GM12878 (cell line): ENCODE measurements around the gene DPYSL3. TPM values are rescaled to one million over a fixed set of nuclear protein-coding genes. Genes with fewer than 3 reads are reported as not detected.

Source experiments
- ATAC-seq: fragments of 200-7000 bp; cut with Tn5 transposase; 3 replicates; pipeline ENCODE4 v1.9.1; 2020; ENCODE audit warnings: mild to moderate bottlenecking, moderate library complexity
- BruUV-seq: library from RNA; stranded (reverse); fragments of 400-500 nt; replicated peaks from 2 replicates; lab custom pipeline; 2021; lab: Mats Ljungman, UMichigan
- CTCF ChIA-PET: fragments of 300-600 bp; sonication (Branson Sonifier 250); formaldehyde crosslinking; extraction: SDS; loops from one replicate; lab custom pipeline; 2021; ENCODE audit warnings: inconsistent platforms; lab: Yijun Ruan, JAX
- POLR2A ChIA-PET: fragments of 350-600 bp; formaldehyde crosslinking; extraction: SDS; loops from one replicate; lab custom pipeline; 2021; ENCODE audit warnings: inconsistent platforms; lab: Charles Lee
- RAD21 ChIA-PET: fragments of 300-600 bp; sonication (Branson Sonifier 250); formaldehyde crosslinking; loops from one replicate; lab custom pipeline; 2023; ENCODE audit warnings: antibody characterized with exemption; ENCODE audit not compliant: unreplicated experiment; lab: Charles Lee
- SMC1A ChIA-PET: fragments of 300-600 bp; sonication (Branson Sonifier 250); formaldehyde crosslinking; loops from one replicate; lab custom pipeline; 2023; ENCODE audit not compliant: unreplicated experiment, uncharacterized antibody; lab: Charles Lee
- DNase-seq: peaks from one replicate; pipeline ENCODE4 v3.0.0-alpha.2; 2011; ENCODE audit warnings: low read depth, low spot score
- FAIRE-seq: peaks from 3 replicates; lab custom pipeline; 2011; peaks lifted over from hg19 to GRCh38; lab: Jason Lieb, UNC
- H2AFZ ChIP-seq: 2 replicates; pipeline ENCODE4 v1.6.0; 2011; ENCODE audit warnings: low read depth, low read length, control low read depth; ENCODE audit not compliant: control insufficient read depth
- H3K27ac ChIP-seq: 2 replicates; pipeline ENCODE4 v1.5.1; 2011; ENCODE audit warnings: control low read depth; ENCODE audit not compliant: control insufficient read depth, insufficient read depth
- H3K27me3 ChIP-seq, 2 experiments: replicated peaks in 1 of 2; 2 replicates each; pipeline versions ENCODE4 v1.6.0 to v1.6.1; 2011; ENCODE audit warnings: low read length in 1 of 2; ENCODE audit not compliant: control insufficient read depth in 2 of 2, insufficient read depth in 2 of 2
- H3K36me3 ChIP-seq, 2 experiments: 2 replicates each; pipeline ENCODE4 v1.5.1; 2011; ENCODE audit warnings: low read length in 1 of 2; ENCODE audit not compliant: control insufficient read depth in 2 of 2, insufficient read depth in 2 of 2
- H3K4me1 ChIP-seq: 2 replicates; pipeline ENCODE4 v1.6.1; 2011; ENCODE audit warnings: mild to moderate bottlenecking, low read length, moderate library complexity, mixed read lengths; ENCODE audit not compliant: control insufficient read depth, insufficient read depth
- H3K4me2 ChIP-seq: 2 replicates; pipeline ENCODE4 v1.6.0; 2011; ENCODE audit warnings: control low read depth; ENCODE audit not compliant: control insufficient read depth, insufficient read depth
- H3K4me3 ChIP-seq: fragments of 200-600 bp; sonication (generic); 2 replicates; pipeline ENCODE4 v1.5.1; 2016
- H3K79me2 ChIP-seq: 2 replicates; pipeline ENCODE4 v1.6.0; 2011; ENCODE audit warnings: low read length; ENCODE audit not compliant: control insufficient read depth, insufficient read depth
- H3K9ac ChIP-seq: 2 replicates; pipeline ENCODE4 v1.8.0; 2011; ENCODE audit warnings: low read length, control low read depth, mixed read lengths; ENCODE audit not compliant: control insufficient read depth, insufficient read depth
- H3K9me3 ChIP-seq: replicated peaks from 3 replicates; pipeline ENCODE4 v1.5.1; 2011; ENCODE audit warnings: mild to moderate bottlenecking, low read length; ENCODE audit not compliant: control insufficient read depth, insufficient read depth
- H4K20me1 ChIP-seq: 2 replicates; pipeline ENCODE4 v1.6.0; 2011; ENCODE audit not compliant: control insufficient read depth, insufficient read depth
- GATAD2B ChIP-seq: fragments of 450-650 bp; conservative IDR thresholded peaks from 2 replicates; pipeline ENCODE4 v1.6.1; 2017; ENCODE audit warnings: low read depth, mild to moderate bottlenecking, moderate library complexity
- IRF4 ChIP-seq: IDR thresholded peaks from 2 replicates; pipeline ENCODE4 v1.6.1; 2011; ENCODE audit warnings: low read depth, low read length
- MYC ChIP-seq: IDR thresholded peaks from 2 replicates; pipeline ENCODE4 v1.6.1; 2011; ENCODE audit warnings: mild to moderate bottlenecking, low read length, moderate library complexity, inconsistent platforms; ENCODE audit not compliant: insufficient read depth, insufficient replicate concordance, insufficient read length, severe bottlenecking
- POLR2A ChIP-seq: IDR thresholded peaks from 2 replicates; pipeline ENCODE4 v1.6.1; 2011; ENCODE audit warnings: low read depth, mild to moderate bottlenecking, low read length
- POLR2AphosphoS2 ChIP-seq: IDR thresholded peaks from 2 replicates; pipeline ENCODE4 v1.6.1; 2011; ENCODE audit warnings: low read depth, mild to moderate bottlenecking, low read length, improper control_type of control experiment, moderate library complexity
- POU2F2 ChIP-seq: IDR thresholded peaks from 3 replicates; pipeline ENCODE4 v1.6.1; 2011; ENCODE audit warnings: low read depth, mild to moderate bottlenecking, low read length, borderline replicate concordance
- SKIL ChIP-seq: fragments of 450-650 bp; IDR thresholded peaks from 2 replicates; pipeline ENCODE4 v1.6.1; 2017; ENCODE audit warnings: mild to moderate bottlenecking, low read depth, inconsistent platforms; ENCODE audit not compliant: poor library complexity, severe bottlenecking
- SP1 ChIP-seq: IDR thresholded peaks from one replicate; pipeline ENCODE4 v1.6.1; 2011; ENCODE audit warnings: low read depth, low read length
- SUZ12 ChIP-seq: fragments of 200-600 bp; sonication (generic); IDR thresholded peaks from one replicate; pipeline ENCODE4 v1.6.1; 2018; ENCODE audit warnings: antibody characterized with exemption, mild to moderate bottlenecking; ENCODE audit not compliant: unreplicated experiment
- ZNF207 ChIP-seq: fragments of 450-650 bp; IDR thresholded peaks from 2 replicates; pipeline ENCODE4 v1.6.1; 2014; ENCODE audit warnings: antibody characterized with exemption, mild to moderate bottlenecking, borderline replicate concordance
- WGBS: methylation state at CpG from one replicate; pipeline ENCODE4 v1.1.6; 2016; ENCODE audit warnings: low lambda C conversion rate; ENCODE audit not compliant: insufficient replicate concordance, insufficient coverage; ENCODE audit errors: missing lambda C conversion rate; 5-methylcytosine and 5-hydroxymethylcytosine counted together
- in situ Hi-C: fragments of 300-500 bp; cut with MboI; formaldehyde crosslinking; loops from 9 replicates; pipeline ENCODE4 v1.14.3; 2018; ENCODE audit warnings: mixed read lengths
- intact Hi-C: fragments of 100-400 bp; cut with micrococcal nuclease; formaldehyde crosslinking; loops from one replicate; pipeline ENCODE4 v1.14.2; 2022; ENCODE audit not compliant: unreplicated experiment
- polyA plus RNA-seq, 11 experiments: library from polyadenylated mRNA; depleted of rRNA in 4 of 11; unstranded in 6 of 11; stranded (reverse) in 5 of 11; fragments of >200 nt; fragmentation: Nextera tagmentation in 4 of 11; fragmentation: Illumina TruSeq in 1 of 11; extraction: Ambion mirVana in 4 of 11; extraction: Trizol in 1 of 11; gene quantifications; 1 replicate in 1 of 11; 2 replicates in 10 of 11; pipeline versions ENCODE4 v1.2.1 to v1.2.3, GENCODE V29; 2011 to 2016; ENCODE audit warnings: inconsistent platforms in 2 of 11, missing spikeins in 2 of 11, low read depth in 1 of 11
- total RNA-seq, 4 experiments: library from RNA; depleted of rRNA in 3 of 4; stranded (reverse); fragments of >200 nt in 3 of 4; fragmentation: Illumina TruSeq in 1 of 4; extraction: Trizol in 1 of 4; gene quantifications; 2 replicates each; pipeline versions ENCODE4 v1.2.1 to v1.2.3, GENCODE V29; 2013 to 2021

Gene DPYSL3
- total and polyA plus RNA-seq, 10 of the 15 experiments (the other 5 are each of a cell fraction or from before 2014, with no cell fraction given): 0.08 to 1.5 (median 0.45) TPM; not detected in 1

GRCh38 chr5:147452165-147452811, 57.6 kb downstream of the DPYSL3 start:
- RAD21 ChIA-PET: no interaction called here
- FAIRE-seq: no peak
- Histone ChIP-seq H3K79me2 (no peaks in the 10 kb centered on the region), H3K27me3 (peaks cover 4 to 14% of the 10 kb centered on the region in 2 experiments), H3K9ac (no peak overlapping the region), H3K9me3 (no peaks in the 10 kb centered on the region), H3K27ac (no peak overlapping the region), H3K4me3 (no peak overlapping the region)
- TF ChIP-seq POU2F2 (no peak), MYC (no peak), POLR2A (no peak), SUZ12 (no peak), SKIL (no peak), POLR2AphosphoS2 (no peak), GATAD2B (no peak), IRF4 (no peak), ZNF207 (no peak), SP1 (no peak)
- TF ChIP-seq, all 136 proteins: peak for 0
- Histone ChIP-seq H4K20me1 (no peaks in the 10 kb centered on the region), H2AFZ (no peak overlapping the region), H3K4me2 (no peak overlapping the region), H3K4me1 (no peaks in the 10 kb centered on the region), H3K36me3 (no peaks in the 10 kb centered on the region)
- ATAC-seq (no peak), DNase-seq (no peak)
- BruUV-seq: no TSS peak
- in situ Hi-C loops: loop anchor here (5.0 kb wide), 1 partner anchor 110 kb away; no protein-coding TSS in a partner anchor
- 16% methylated on average over 25 of the region's 25 CpGs for WGBS
- intact Hi-C loops: loop anchor here (10.0 kb wide), 1 partner anchor 373 kb away; no protein-coding TSS in a partner anchor
- ChIA-PET CTCF (interaction anchor here (0.8 to 2.2 kb wide), 7 partner anchors 12 to 126 kb away, joined by 3 to 9 read pairs (median 3); no protein-coding TSS in a partner anchor), POLR2A (no interaction called here), SMC1A (interaction anchor here (1.2 to 1.4 kb wide), 2 partner anchors 82 to 126 kb away, joined by 3 to 4 read pairs; no protein-coding TSS in a partner anchor)
